ENCODE results near the gene CBFB.

DNA sequence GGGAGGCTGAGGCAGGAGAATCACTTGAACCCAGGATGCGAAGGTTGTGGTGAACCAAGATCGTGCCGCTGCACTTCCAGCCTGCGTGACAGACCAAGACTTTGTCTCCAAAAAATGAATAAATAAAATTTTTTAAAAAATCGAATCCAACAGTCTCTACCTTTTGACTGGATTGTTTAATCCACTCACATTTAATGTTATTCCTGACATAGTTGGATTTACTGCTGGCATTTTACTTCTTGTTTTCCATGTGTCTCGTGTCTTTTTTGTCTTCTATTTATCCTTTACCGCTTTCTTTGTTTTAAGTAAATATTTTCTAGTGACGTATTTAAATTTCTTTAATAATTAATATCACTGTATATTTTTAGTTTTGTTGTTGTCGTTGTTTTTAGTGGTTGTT is 45.9 kb upstream of the CBFB start:
- TF ChIP-seq, protein P1, sequence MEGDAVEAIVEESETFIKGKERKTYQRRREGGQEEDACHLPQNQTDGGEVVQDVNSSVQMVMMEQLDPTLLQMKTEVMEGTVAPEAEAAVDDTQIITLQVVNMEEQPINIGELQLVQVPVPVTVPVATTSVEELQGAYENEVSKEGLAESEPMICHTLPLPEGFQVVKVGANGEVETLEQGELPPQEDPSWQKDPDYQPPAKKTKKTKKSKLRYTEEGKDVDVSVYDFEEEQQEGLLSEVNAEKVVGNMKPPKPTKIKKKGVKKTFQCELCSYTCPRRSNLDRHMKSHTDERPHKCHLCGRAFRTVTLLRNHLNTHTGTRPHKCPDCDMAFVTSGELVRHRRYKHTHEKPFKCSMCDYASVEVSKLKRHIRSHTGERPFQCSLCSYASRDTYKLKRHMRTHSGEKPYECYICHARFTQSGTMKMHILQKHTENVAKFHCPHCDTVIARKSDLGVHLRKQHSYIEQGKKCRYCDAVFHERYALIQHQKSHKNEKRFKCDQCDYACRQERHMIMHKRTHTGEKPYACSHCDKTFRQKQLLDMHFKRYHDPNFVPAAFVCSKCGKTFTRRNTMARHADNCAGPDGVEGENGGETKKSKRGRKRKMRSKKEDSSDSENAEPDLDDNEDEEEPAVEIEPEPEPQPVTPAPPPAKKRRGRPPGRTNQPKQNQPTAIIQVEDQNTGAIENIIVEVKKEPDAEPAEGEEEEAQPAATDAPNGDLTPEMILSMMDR (IDR thresholded peaks at IDR 0.05), result no peak
- TF ChIP-seq POLR2AphosphoS5 (IDR thresholded peaks at IDR 0.05) (no peak), POLR2A (IDR thresholded peaks at IDR 0.05) (no peak)
